HEK293 (cell line): ENCODE results near the gene FRMPD2.

Source experiments
- KLF16 ChIP-seq: fragments of 450-650 bp; formaldehyde crosslinking; IDR thresholded peaks from 2 replicates; pipeline ENCODE4 v1.5.1; 2017; ENCODE audit warnings: missing biosample characterization, missing genetic modification characterization
- MYNN ChIP-seq: fragments of 450-650 bp; formaldehyde crosslinking; IDR thresholded peaks from 2 replicates; pipeline ENCODE4 v1.5.1; 2016; ENCODE audit warnings: missing biosample characterization, missing genetic modification characterization, borderline replicate concordance
- ZSCAN30 ChIP-seq: fragments of 450-650 bp; IDR thresholded peaks from 2 replicates; pipeline ENCODE4 v1.5.1; 2018; ENCODE audit warnings: missing biosample characterization, mild to moderate bottlenecking, missing genetic modification characterization, moderate library complexity

DNA sequence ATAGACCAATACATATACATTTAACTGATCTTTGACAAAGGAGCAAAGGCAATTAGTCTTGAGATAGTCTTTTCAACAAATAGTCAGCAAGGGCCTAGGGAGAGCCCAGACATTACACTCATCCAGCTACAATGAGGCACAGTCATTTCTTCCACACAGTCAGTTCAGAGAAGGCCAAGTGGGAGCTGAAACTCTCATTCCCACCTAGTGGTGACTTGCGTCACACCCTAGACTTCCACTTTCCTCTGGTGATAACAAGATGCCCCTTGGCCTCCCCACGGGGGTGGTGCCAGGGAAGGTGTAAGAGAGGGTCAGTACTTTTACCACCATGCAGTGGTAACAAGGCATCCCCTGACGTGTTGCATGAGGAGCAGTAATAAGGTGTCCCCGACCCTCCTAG, 8.0 kb downstream of the FRMPD2 start:
- TF ChIP-seq KLF16 (no peak), ZSCAN30 (tag by site-specific recombination) (no peak), MYNN (tag by site-specific recombination) (no peak)
